Peyer's patch (tissue), 4 donors: ENCODE data around the gene MED16.

Experiments used
- CTCF ChIP-seq, 6 experiments: fragments of 450-650 bp in 4 of 6; fragments of 200-600 bp in 2 of 6; sonication (generic) in 1 of 6; IDR thresholded peaks; one replicate each; pipeline ENCODE4 v1.5.1; 2017 to 2019; ENCODE audit warnings: antibody characterized with exemption in 6 of 6, mild to moderate bottlenecking in 3 of 6, moderate library complexity in 1 of 6
- POLR2A ChIP-seq, 2 donors: fragments of 450-650 bp; IDR thresholded peaks; one replicate each; pipeline ENCODE4 v1.5.1; 2017; ENCODE audit warnings: antibody characterized with exemption in 2 of 2, mild to moderate bottlenecking in 2 of 2, moderate library complexity in 2 of 2

DNA sequence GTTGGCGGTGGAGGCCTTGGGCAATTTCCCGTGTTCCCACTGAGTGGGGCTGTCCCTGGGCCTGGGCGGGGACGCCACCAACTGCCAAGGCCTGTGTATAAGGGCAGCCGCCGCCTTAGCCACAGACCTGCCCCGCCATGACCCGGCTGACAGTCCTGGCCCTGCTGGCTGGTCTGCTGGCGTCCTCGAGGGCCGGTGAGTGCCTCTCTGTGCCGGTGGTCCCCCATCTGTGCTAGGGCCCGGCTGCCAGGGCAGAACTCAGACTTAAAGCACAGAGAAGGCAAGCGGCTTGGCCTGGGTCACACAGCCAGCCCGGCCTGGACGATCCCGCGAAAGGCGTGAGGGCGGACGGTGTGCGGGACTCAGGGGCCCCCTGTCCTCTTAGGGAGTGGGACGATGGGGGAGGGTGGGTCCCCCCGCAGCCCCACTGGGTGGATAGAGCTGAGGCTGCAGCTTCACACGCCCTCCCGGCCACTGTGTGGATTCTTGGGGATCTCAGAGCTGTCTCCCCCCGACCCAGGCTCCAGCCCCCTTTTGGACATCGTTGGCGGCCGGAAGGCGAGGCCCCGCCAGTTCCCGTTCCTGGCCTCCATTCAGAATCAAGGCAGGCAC is 65.2 kb downstream of the MED16 start, which contains the start of gene AZU1:
- TF ChIP-seq CTCF (IDR thresholded peaks at IDR 0.05) (no peak), POLR2A (IDR thresholded peaks at IDR 0.05) (no peak)
